GM18517 (cell line): ENCODE data around the gene ROPN1.

ENCODE experiments used
- ATAC-seq: cut with Tn5 transposase; IDR thresholded peaks from one replicate; pipeline ENCODE4 v1.9.1; 2021; ENCODE audit warnings: mild to moderate bottlenecking, moderate library complexity; ENCODE audit not compliant: unreplicated experiment

ROPN1 gene

GRCh38 chr3:123951522-123952447 is 40.1 kb downstream of the ROPN1 start:
- ATAC-seq, result no peak

- no peak for ATAC-seq
Measured at GRCh38 chr3:123949641-123950040, 42.3 kb downstream of the ROPN1 start.

GRCh38 chr3:123948449-123948848 is 43.5 kb downstream of the ROPN1 start:
- no peak for ATAC-seq

- ATAC-seq, result no peak
Measured at GRCh38 chr3:123947482-123947881, 44.4 kb downstream of the ROPN1 start.

GRCh38 chr3:123941542-123941941 is 50.4 kb downstream of the ROPN1 start:
- ATAC-seq, result no peak

GRCh38 chr3:123941121-123941520 is 50.8 kb downstream of the ROPN1 start:
- ATAC-seq, result no peak

GRCh38 chr3:123939706-123940105 is 52.2 kb downstream of the ROPN1 start:
- ATAC-seq, result no peak

- ATAC-seq, result no peak
Measured at GRCh38 chr3:123936400-123936799, 55.5 kb downstream of the ROPN1 start.

DNA sequence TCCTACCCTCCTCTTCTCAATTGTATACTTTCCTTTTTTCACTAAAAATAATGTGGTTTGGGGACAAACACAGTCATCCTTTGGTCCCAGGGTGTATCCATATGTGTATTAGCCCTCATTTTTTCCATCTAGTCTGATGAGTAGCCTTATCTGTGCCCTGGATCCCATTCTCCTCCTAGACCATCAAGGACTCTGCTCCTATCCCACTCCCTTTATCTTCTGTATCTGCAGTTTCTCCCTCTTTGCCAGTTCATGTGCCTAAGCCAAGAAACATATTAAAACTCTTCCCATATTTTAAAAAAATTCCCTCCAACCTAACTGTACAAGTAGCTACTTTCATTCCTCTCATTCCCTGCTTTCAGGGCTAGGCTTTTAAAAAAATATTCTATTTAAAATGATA is 56.1 kb downstream of the ROPN1 start:
- ATAC-seq, result no peak

DNA sequence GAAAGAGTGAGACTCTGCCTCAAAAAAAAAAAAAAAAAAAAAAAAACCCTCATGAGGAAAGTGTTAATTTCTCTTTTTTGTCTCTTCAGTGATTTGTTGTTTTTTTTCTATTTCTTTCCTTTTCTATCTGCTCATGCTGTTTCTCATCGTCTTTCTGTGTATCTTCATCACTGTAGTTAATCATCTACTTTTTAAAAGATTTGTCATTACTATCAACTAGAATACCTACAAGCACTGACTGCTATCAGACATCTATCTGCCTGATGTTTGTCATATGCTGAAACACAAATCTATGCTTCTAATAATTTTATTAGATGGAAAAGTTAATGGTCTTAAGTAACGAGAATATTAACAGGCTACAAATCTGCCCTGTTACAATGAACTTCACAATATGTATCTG is 57.7 kb downstream of the ROPN1 start:
- ATAC-seq, result no peak

DNA sequence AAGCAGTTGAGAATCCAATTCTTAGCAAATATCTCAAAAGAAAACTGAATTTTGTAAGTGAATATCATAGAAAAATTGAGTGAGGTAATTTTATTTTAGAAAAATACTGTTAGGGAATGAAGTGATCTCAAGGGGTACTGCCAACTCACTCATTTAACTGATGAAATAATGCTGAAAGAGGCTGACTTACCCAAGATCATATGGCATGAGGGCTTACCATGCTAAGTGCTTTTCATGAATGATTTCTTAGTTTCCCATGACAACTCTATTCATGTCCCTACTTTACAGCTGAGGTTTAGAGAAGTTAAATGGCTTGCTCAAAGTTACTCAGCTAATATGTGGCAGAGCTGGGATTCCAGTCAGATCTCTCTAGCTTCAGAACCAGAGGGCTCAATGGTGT is 61.5 kb downstream of the ROPN1 start:
- no peak for ATAC-seq

DNA sequence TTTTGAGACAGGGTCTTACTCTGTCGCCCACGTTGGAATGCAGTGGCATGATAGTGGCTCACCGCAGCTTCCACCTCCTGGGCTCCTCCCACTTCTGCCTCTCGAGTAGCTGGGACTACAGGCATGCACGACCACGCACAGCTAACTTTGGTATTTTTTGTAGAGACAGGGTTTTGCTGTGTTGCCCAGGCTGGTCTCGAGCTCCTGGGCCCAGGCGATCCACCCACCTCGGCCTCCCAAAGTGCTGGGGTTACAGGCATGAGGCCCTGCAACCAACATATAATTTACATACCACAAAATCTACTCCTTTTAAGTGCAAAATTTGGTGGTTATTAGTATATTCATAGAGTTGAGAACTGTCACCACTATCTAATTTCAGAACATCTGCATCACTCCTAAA is 62.6 kb downstream of the ROPN1 start:
- no peak for ATAC-seq

DNA sequence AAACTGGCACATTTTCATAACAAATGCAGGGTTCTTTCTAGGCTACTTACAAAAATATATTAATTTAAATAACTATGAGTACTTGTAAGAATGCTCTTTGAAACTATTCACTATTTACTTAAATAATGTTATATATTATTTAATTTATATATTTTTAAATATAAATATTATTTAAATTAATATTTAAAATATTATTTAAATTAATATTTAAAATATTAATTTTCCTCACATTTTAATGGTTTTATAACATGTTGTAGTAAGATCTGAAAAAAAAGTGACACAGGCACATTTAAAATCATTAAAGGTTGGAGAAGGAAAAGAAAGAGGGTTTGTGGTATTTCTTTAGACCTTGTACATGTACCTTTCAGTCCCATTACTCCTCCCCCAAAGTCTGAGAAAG is 65.5 kb downstream of the ROPN1 start:
- no peak for ATAC-seq

GRCh38 chr3:123920868-123921267 is 71.1 kb downstream of the ROPN1 start:
- no peak for ATAC-seq

DNA sequence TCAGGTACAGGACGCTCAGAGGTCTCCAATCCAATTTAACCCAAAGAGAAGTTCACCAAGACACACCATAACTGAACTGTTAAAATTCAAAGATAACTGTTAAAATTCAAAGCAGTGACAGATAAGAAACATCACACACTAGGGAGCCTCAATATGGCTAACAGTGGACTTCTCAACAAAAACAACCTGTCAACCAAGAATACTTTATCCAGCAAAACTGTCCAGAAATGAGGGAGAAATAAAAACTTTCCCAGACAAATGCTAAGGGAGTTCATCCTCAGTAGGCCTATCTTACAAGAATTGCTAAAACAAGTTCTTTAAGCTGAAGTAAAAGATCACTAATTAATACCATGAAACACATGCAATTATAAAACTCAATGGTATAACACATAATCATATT is 71.5 kb downstream of the ROPN1 start:
- ATAC-seq, result no peak

- no peak for ATAC-seq
Measured at GRCh38 chr3:123919353-123919752, 72.6 kb downstream of the ROPN1 start.
